DOHH2 (cell line): ENCODE results near the gene ZNF205.
"Not testable (repeated sequence)": the region's sequence is repeated elsewhere in the genome, so short reads cannot be mapped to it uniquely, and the experiment has no call there.

ENCODE experiments used
- H3F3A ChIP-seq: fragments of 200-600 bp; sonication (generic), shearing (Covaris generic); 2 replicates; pipeline ENCODE4 v1.6.0; 2016; ENCODE audit warnings: antibody characterized with exemption, mild to moderate bottlenecking; ENCODE audit not compliant: control insufficient read depth, insufficient read depth
- H3K27ac ChIP-seq: fragments of 200-600 bp; sonication (generic); 2 replicates; pipeline ENCODE4 v1.5.1; 2014; ENCODE audit warnings: low read depth, mild to moderate bottlenecking, low read length, moderate library complexity
- H3K27me3 ChIP-seq: fragments of 200-600 bp; sonication (generic); 2 replicates; pipeline ENCODE4 v1.6.1; 2014; ENCODE audit warnings: mild to moderate bottlenecking, low read length, mixed read lengths; ENCODE audit not compliant: control insufficient read depth
- H3K36me3 ChIP-seq: fragments of 200-600 bp; sonication (generic); 2 replicates; pipeline ENCODE4 v1.6.1; 2014; ENCODE audit warnings: mild to moderate bottlenecking, low read length, moderate library complexity, mixed read lengths; ENCODE audit not compliant: control insufficient read depth
- H3K4me1 ChIP-seq: fragments of 200-600 bp; sonication (generic); 2 replicates; pipeline ENCODE4 v1.6.1; 2014; ENCODE audit warnings: mild to moderate bottlenecking, low read length, mixed read lengths; ENCODE audit not compliant: control insufficient read depth
- H3K4me2 ChIP-seq: fragments of 200-600 bp; sonication (generic); 2 replicates; pipeline ENCODE4 v1.6.0; 2014; ENCODE audit warnings: mild to moderate bottlenecking, low read length, moderate library complexity
- H3K4me3 ChIP-seq: fragments of 200-600 bp; sonication (generic); 2 replicates; pipeline ENCODE4 v1.5.1; 2014; ENCODE audit warnings: mild to moderate bottlenecking, low read length, mixed read lengths
- H3K79me2 ChIP-seq: fragments of 200-600 bp; sonication (generic); 2 replicates; pipeline ENCODE4 v1.6.1; 2014; ENCODE audit warnings: mild to moderate bottlenecking, low read length, mixed read lengths; ENCODE audit not compliant: control insufficient read depth
- H3K9me2 ChIP-seq: fragments of 200-600 bp; sonication (generic); replicated peaks from 2 replicates; pipeline ENCODE4 v1.6.1; 2014; ENCODE audit warnings: mild to moderate bottlenecking, low read length, mixed read lengths; ENCODE audit not compliant: control insufficient read depth
- H3K9me3 ChIP-seq: fragments of 200-600 bp; sonication (generic); 2 replicates; pipeline ENCODE4 v1.6.1; 2014; ENCODE audit warnings: antibody characterized with exemption, low read length, mixed read lengths; ENCODE audit not compliant: control insufficient read depth, insufficient read depth
- H4K20me1 ChIP-seq: fragments of 200-600 bp; sonication (generic); 2 replicates; pipeline ENCODE4 v1.6.0; 2014; ENCODE audit warnings: low read depth, mild to moderate bottlenecking, antibody characterized with exemption, low read length, moderate library complexity; ENCODE audit not compliant: control insufficient read depth, insufficient read depth
- CTCF ChIP-seq: fragments of 200-600 bp; sonication (generic); IDR thresholded peaks from one replicate; pipeline ENCODE4 v1.5.1; 2014; ENCODE audit warnings: antibody characterized with exemption, mild to moderate bottlenecking, low read depth, low read length; ENCODE audit not compliant: poor library complexity, severe bottlenecking
- EZH2phosphoT487 ChIP-seq: fragments of 200-600 bp; sonication (generic); IDR thresholded peaks from 2 replicates; pipeline ENCODE4 v1.6.1; 2017; ENCODE audit warnings: borderline replicate concordance, mild to moderate bottlenecking, antibody characterized with exemption, low read length, moderate library complexity, mixed read lengths

The ZNF205 gene

GRCh38 chr16:3073448-3073847, 38.9 kb upstream of the ZNF205 start:
- H3K79me2 ChIP-seq: no peaks in the 10 kb centered on the region
- TF ChIP-seq EZH2phosphoT487: no peak
- TF ChIP-seq CTCF: no peak
- no peak overlapping the region for H3K27ac ChIP-seq
- peaks cover 35% of the 10 kb centered on the region for H3K4me1 ChIP-seq
- H3K9me2 ChIP-seq: no peaks in the 10 kb centered on the region
- H3F3A ChIP-seq: no peaks in the 10 kb centered on the region
- no peaks in the 10 kb centered on the region for H3K27me3 ChIP-seq
- H3K4me2 ChIP-seq: no peak overlapping the region
- H3K4me3 ChIP-seq: no peak overlapping the region
- H4K20me1 ChIP-seq: no peaks in the 10 kb centered on the region
- H3K36me3 ChIP-seq: no peaks in the 10 kb centered on the region
- H3K9me3 ChIP-seq: no peaks in the 10 kb centered on the region

GRCh38 chr16:3074860-3075522, 37.4 kb upstream of the ZNF205 start:
- H4K20me1 ChIP-seq: no peaks in the 10 kb centered on the region
- H3K36me3 ChIP-seq: no peaks in the 10 kb centered on the region
- H3K9me3 ChIP-seq: no peaks in the 10 kb centered on the region
- H3F3A ChIP-seq: no peaks in the 10 kb centered on the region
- peak overlapping the region; percentile 56 for H3K4me2 ChIP-seq
- H3K79me2 ChIP-seq: no peaks in the 10 kb centered on the region
- no peaks in the 10 kb centered on the region for H3K9me2 ChIP-seq
- no peaks in the 10 kb centered on the region for H3K27me3 ChIP-seq
- peak overlapping the region; percentile 61 for H3K4me3 ChIP-seq
- TF ChIP-seq CTCF (no peak), EZH2phosphoT487 (no peak)
- H3K4me1 ChIP-seq: peaks cover 35% of the 10 kb centered on the region
- peak overlapping the region; percentile 58 for H3K27ac ChIP-seq

GRCh38 chr16:3075523-3075915, 36.9 kb upstream of the ZNF205 start:
- Histone ChIP-seq H4K20me1 (no peaks in the 10 kb centered on the region), H3K79me2 (no peaks in the 10 kb centered on the region), H3K27me3 (no peaks in the 10 kb centered on the region), H3K36me3 (no peaks in the 10 kb centered on the region), H3K27ac (peak overlapping the region; percentile 58), H3K4me1 (peaks cover 35% of the 10 kb centered on the region), H3K9me2 (no peaks in the 10 kb centered on the region), H3K4me3 (peak overlapping the region; percentile 61), H3K9me3 (no peaks in the 10 kb centered on the region), H3F3A (no peaks in the 10 kb centered on the region), H3K4me2 (peak overlapping the region; percentile 56)
- no peak for TF ChIP-seq CTCF
- TF ChIP-seq EZH2phosphoT487: no peak

GRCh38 chr16:3075946-3076345, 36.4 kb upstream of the ZNF205 start:
- H3K79me2 ChIP-seq, H3K36me3 ChIP-seq, H3K9me3 ChIP-seq, H3K9me2 ChIP-seq, H3K27me3 ChIP-seq, H3K4me3 ChIP-seq, H4K20me1 ChIP-seq, H3F3A ChIP-seq: not testable (repeated sequence)
- H3K4me2 ChIP-seq: peak overlapping the region; percentile 44
- peaks cover 35% of the 10 kb centered on the region for H3K4me1 ChIP-seq
- peak overlapping the region; percentile 60 for H3K27ac ChIP-seq
